Measurements from ENCODE around the gene FAM118A. TPM values are rescaled to one million over a fixed set of nuclear protein-coding genes. Genes with fewer than 3 reads are reported as not detected.

FAM118A gene
- total RNA-seq, 1 donor from 2014 or later: 49.6 TPM

GRCh38 chr22:45310977-45311531 lies 1.3 kb downstream of the FAM118A start:
- TF ChIP-seq CTCF (IDR thresholded peaks at IDR 0.05): no peak
- TF ChIP-seq POLR2A (IDR thresholded peaks at IDR 0.05): no peak
- no peak for TF ChIP-seq POLR2AphosphoS5 (IDR thresholded peaks at IDR 0.05; ENCODE audit: insufficient read depth in 1 of 2, low read depth in 1 of 2)
- peaks cover 20% of the 10 kb centered on the region for H3K4me1 ChIP-seq
- no peaks in the 10 kb centered on the region for H3K27me3 ChIP-seq
- H3K4me3 ChIP-seq: peak overlapping the region; percentile 95 to 98
- no peaks in the 10 kb centered on the region for H3K9me3 ChIP-seq
- H3K27ac ChIP-seq: peak overlapping the region; percentile 92
- intact Hi-C loops (cut with DNase I): loop anchor here (10.0 kb wide), 1 partner anchor 234 kb away; no protein-coding TSS in a partner anchor
- no peaks in the 10 kb centered on the region for H3K36me3 ChIP-seq
- no peak for DNase-seq (ENCODE audit: extremely low spot score in 2 of 2)

GRCh38 chr22:45312415-45312814 lies 2.7 kb downstream of the FAM118A start:
- Histone ChIP-seq H3K4me1 (peaks cover 30% of the 10 kb centered on the region), H3K36me3 (no peaks in the 10 kb centered on the region), H3K9me3 (no peaks in the 10 kb centered on the region), H3K27ac (no peak overlapping the region), H3K27me3 (no peaks in the 10 kb centered on the region), H3K4me3 (no peak overlapping the region)
- no peak for TF ChIP-seq POLR2A (IDR thresholded peaks at IDR 0.05)
- TF ChIP-seq POLR2AphosphoS5 (IDR thresholded peaks at IDR 0.05; ENCODE audit: insufficient read depth in 1 of 2, low read depth in 1 of 2): no peak
- no peak for TF ChIP-seq CTCF (IDR thresholded peaks at IDR 0.05)
- intact Hi-C loops (cut with DNase I): loop anchor here (2.0 to 10.0 kb wide), 2 partner anchors 42 to 232 kb away; no protein-coding TSS in a partner anchor
- no peak for DNase-seq (ENCODE audit: extremely low spot score in 2 of 2)

DNA sequence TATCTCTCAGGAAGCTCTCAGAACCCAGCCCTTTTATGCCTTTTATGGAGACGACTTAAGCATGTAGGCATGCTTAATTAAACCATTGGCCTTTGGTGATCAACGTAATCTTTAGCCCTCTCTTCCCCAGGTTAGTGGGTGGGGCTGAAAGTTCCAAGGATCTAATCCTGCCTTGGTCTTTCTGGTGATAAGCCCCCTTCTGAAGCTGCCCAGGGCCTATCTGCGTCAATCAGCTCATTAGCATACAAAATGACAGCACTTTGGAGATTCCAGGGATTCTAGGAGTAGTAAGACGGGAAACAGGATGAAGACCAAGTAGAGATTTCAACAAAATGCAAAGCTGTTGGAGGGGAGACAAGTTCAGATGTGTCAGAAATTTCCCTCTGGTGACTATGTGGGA lies 3.1 kb downstream of the FAM118A start:
- H3K9me3 ChIP-seq: no peaks in the 10 kb centered on the region
- no peaks in the 10 kb centered on the region for H3K36me3 ChIP-seq
- DNase-seq (ENCODE audit: extremely low spot score in 2 of 2): no peak
- no peak overlapping the region for H3K4me3 ChIP-seq
- no peaks in the 10 kb centered on the region for H3K27me3 ChIP-seq
- TF ChIP-seq CTCF (IDR thresholded peaks at IDR 0.05): no peak
- TF ChIP-seq POLR2A (IDR thresholded peaks at IDR 0.05): no peak
- TF ChIP-seq POLR2AphosphoS5 (IDR thresholded peaks at IDR 0.05; ENCODE audit: insufficient read depth in 1 of 2, low read depth in 1 of 2): no peak
- intact Hi-C loops (cut with DNase I): loop anchor here (2.0 to 10.0 kb wide), 2 partner anchors 42 to 232 kb away; no protein-coding TSS in a partner anchor
- H3K27ac ChIP-seq: no peak overlapping the region
- H3K4me1 ChIP-seq: peaks cover 34% of the 10 kb centered on the region

- no peak for TF ChIP-seq CTCF (IDR thresholded peaks at IDR 0.05)
- no peak for TF ChIP-seq POLR2A (IDR thresholded peaks at IDR 0.05)
- no peak for TF ChIP-seq POLR2AphosphoS5 (IDR thresholded peaks at IDR 0.05; ENCODE audit: insufficient read depth in 1 of 2, low read depth in 1 of 2)
- Histone ChIP-seq H3K36me3 (no peaks in the 10 kb centered on the region), H3K27ac (no peak overlapping the region), H3K27me3 (no peaks in the 10 kb centered on the region), H3K4me1 (peaks cover 42% of the 10 kb centered on the region), H3K4me3 (no peak overlapping the region), H3K9me3 (no peaks in the 10 kb centered on the region)
- no peak for DNase-seq (ENCODE audit: extremely low spot score in 2 of 2)
- intact Hi-C loops (cut with DNase I): loop anchor here (10.0 kb wide), 1 partner anchor 231 kb away; no protein-coding TSS in a partner anchor
Observed at GRCh38 chr22:45314054-45314721, 4.5 kb downstream of the FAM118A start.

- Histone ChIP-seq H3K4me3 (no peak overlapping the region), H3K9me3 (no peaks in the 10 kb centered on the region), H3K4me1 (peaks cover 47% of the 10 kb centered on the region), H3K27me3 (no peaks in the 10 kb centered on the region), H3K36me3 (no peaks in the 10 kb centered on the region), H3K27ac (no peak overlapping the region)
- DNase-seq (ENCODE audit: extremely low spot score in 2 of 2): no peak
- no peak for TF ChIP-seq CTCF (IDR thresholded peaks at IDR 0.05)
- TF ChIP-seq POLR2A (IDR thresholded peaks at IDR 0.05): no peak
- TF ChIP-seq POLR2AphosphoS5 (IDR thresholded peaks at IDR 0.05; ENCODE audit: insufficient read depth in 1 of 2, low read depth in 1 of 2): no peak
- intact Hi-C loops (cut with DNase I): loop anchor here (10.0 kb wide), 1 partner anchor 230 kb away; no protein-coding TSS in a partner anchor
Observed at GRCh38 chr22:45314786-45315185, 5.1 kb downstream of the FAM118A start.
